ENCODE data around the gene F2RL2.

GRCh38 chr5:76595755-76596481 lies 27.3 kb downstream of the F2RL2 start:
- no peak for TF ChIP-seq CTCF (IDR thresholded peaks at IDR 0.05)
- TF ChIP-seq SIN3A (IDR thresholded peaks at IDR 0.05; ENCODE audit: borderline replicate concordance, insufficient read depth, low read depth, low read length): no peak
